ENCODE measurements around the gene FNDC3B.

FNDC3B gene

DNA sequence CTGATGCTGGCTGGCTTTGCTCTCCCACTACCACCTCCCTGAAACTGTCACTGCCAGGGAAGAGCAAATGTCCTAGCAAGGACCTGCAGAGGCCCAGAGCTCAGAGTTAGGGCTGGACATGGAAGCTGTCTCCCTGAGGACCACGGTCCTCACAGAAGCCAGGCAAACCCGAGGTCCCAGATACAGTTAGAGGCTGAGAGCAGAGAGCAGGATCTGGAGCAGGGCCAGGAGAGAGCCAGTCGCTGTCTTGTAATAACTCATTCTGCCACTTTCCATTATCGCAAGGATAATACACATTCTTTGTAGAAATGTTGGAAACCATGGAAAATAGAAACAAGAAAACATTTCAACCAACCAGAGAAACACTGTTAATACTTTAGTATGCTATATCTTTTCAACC is 398.8 kb downstream of the FNDC3B start:
- no peak for DNase-seq (ENCODE audit: low read depth in 2 of 2, low spot score in 1 of 2)

DNA sequence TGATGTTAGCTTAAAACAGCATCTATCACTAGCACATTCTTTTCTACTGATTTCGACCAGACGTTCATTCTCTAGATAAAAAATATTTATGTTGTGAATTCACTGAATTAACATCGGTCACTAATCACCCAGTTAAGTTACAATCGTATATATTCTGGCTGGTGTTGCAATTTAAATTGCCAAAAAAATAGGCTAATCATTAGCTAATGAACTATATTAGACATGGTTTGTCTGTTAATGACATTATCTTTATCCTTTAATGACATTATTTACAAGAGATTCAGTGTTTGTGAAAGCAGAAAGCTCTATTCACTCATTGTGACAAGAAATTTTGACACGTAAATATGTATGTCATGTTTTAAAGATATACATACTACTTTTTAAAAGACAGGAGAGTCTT is 402.2 kb downstream of the FNDC3B start:
- no peak for DNase-seq (ENCODE audit: low read depth in 2 of 2, low spot score in 1 of 2)

DNA sequence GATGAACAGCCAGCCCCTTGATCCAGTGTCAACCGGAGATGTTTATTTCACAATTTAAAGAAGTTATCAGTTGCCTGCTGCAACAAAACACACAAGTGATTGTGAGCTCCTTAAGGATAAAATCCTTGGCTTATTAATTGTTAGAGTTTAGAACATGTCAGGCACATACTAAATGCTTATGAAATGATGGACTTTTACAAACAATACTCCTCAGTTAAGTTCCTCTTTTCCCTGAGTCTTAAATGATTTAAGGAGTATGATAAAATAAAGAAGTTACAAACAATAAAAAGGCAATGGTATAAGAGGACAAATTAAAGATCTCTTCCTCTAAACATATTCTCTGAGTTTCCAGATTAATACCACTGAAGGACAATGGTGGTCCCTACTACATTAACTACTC is 403.2 kb downstream of the FNDC3B start:
- no peak for DNase-seq (ENCODE audit: low read depth in 2 of 2, low spot score in 1 of 2)

DNA sequence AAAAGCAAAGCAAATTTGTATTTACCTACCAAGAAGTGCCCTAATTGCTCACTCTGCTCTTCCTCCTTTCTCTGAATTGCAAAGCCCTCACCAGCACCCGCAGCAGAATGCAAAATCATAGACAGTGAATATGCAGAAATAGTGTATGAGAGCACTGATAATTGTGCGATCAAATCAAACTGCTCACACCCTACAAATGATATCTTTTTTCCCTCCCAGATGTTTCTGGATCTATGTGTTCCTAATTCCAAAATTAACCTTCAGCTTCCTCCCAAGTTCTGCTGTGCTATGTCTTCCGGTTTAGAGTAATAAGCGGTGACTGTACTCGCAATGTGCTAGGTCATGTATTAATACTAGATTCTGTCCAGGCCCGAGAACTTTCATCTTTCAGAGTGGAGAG is 405.4 kb downstream of the FNDC3B start:
- no peak for DNase-seq (ENCODE audit: low read depth in 2 of 2, low spot score in 1 of 2)

DNA sequence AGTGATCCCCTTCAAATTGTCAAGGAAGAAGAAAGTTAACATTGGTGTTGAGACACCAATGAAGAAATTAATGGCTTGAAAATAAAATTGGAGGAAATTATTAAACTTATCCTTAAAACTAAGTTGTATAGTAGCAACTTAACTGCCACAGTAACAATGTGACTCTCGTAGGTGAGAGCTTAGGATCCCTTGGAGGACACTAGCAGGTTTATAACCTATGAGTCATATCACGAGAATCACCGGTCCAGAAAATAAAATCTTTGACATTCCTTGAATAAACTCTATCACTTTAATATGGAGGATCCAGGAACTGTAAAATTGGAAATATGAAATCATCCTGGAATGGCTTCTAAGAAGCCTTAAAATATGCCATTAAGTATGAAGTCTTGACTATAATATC is 406.8 kb downstream of the FNDC3B start:
- DNase-seq (ENCODE audit: low read depth in 2 of 2, low spot score in 1 of 2), result no peak

DNA sequence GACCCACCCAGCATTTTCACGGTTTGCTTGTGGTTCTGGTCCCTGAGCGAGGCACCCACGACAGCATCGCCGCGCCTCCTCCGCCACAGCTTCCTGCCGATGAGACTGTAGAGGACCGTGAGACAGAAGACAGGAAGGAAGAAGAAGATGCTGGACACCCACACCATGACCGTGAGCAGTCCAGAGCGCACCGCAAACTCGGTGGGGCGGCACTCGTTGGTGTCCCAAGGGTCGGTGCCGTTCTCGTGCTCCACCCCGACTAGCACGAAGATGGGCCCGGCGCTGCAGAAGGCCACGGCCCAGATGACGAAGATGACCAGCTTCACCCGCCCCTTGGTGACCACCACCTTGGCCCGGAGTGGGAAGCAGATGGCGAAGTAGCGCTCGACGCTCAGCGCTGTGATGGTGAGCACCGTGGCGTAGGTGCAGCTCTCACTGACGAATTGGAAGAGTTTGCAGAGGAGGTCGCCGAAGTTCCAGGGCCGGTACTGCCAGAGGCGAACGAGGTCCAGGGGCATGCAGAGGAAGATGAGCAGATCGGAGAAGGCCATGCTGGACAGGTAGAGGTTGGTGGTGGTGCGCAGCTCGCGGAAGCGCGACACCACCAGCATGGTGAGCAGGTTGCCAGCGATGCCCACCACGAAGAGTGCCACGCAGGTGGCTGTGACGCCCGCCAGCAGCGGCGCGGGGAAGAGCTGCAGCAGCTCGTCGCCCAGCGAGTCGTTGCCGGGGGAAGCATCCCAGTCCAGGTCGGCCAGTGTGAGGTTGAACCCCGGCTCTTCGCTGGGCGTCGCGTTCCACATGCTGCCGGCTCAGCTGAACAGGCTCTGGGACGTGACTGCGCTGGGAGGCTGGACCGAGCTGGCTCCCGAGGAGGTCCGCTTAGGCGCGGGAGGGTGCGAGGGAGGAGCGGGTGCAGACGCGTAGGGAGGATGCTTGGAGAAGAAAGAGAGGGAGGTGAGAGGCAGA is 408.5 kb downstream of the FNDC3B start, which contains the start of gene GHSR:
GHSR (minus strand) TSS at position 846 of the 969 bp plus-strand sequence; CDS start at position 803, 43 bp downstream.
- no peak for DNase-seq (ENCODE audit: low read depth in 2 of 2, low spot score in 1 of 2)

DNA sequence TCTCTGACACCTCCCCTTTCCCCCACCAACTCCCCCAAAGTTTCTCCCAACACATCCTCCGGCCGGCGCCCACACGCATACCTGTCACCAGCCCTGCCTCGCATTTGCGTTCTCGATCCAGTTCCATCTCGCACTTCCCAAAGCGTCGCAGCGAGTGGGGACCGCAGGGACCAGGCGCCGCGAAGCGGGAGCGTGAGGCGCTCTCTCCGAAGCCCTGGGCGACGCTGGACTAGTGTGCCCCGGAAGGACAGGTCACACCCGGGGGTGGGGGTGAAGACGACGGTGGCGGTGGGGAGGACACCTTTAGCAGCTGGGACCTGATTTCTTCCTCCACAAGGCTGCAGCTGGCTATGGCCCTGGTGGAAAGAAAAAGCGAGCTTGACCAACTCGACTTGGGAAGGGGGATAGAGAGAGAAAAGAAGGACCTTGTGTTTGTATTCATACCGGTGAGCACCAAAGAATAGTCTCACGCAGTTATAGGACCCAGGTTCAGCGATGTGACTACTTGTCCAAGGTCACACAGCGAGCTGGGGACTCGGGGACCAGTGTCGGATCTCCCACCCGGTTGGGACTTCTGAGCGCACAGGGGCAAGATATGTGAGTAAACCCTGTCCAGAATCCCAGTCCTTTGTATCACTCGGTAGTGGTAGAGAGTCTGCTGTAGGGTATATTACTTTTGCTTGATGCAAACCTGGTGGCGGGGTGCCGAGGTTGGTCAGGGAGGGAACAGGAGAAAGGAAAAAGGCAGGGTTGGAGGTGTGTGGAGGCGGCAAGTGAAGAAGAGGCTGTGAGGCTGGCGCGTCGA is 409.5 kb downstream of the FNDC3B start:
- no peak for DNase-seq (ENCODE audit: low read depth in 2 of 2, low spot score in 1 of 2)

DNA sequence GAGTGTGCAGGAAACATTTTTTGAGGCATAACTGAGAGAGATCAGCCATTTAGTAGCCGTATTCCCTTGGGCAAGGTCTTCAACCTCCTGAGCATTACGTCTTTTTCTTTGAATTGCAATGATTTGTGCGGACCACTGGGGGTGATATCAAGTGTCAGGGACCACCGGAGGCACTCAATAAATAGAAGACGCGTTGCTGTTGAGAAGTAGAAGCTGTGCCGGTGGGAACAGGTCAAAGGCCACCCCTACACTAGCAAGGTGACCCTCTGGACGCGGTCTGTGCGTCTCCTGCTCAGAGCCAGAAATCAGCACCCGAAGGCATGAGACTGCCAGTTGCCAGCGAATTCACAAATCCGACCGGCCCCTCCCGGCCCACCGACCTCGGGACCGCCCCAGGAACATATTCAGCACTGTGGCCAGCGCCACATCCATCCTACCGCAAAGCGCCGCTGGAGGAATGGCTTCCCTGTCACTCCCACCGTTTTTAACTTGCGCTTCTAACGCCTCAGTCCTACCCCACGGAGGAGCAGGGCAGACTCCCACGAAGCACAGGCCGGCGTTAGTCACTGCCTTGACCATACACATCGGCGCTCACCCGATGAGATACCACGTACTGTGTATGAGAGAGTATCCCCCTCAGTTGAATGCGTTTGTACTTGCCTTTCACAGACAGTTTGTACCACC is 410.2 kb downstream of the FNDC3B start:
- no peak for DNase-seq (ENCODE audit: low read depth in 2 of 2, low spot score in 1 of 2)

Measured in stimulated activated CD8-positive, alpha-beta memory T cell treated with anti-CD3 and anti-CD28 coated beads, Interleukin-4, amount 100 ng/mL, for 1 hour (primary cell).